ENCODE results near the gene NHS.
A peak's percentile ranks its signal among the peaks of the same experiment; 100 is the strongest.

Gene NHS

GRCh38 chrX:17380221-17380620 is 5.2 kb downstream of the NHS start:
- peaks cover 13% of the 10 kb centered on the region for H3K9me3 Mint-ChIP-seq
- no peak overlapping the region for H3K4me3 Mint-ChIP-seq
- H3K4me1 Mint-ChIP-seq: peaks cover 6% of the 10 kb centered on the region
- H3K27me3 Mint-ChIP-seq: peaks cover 23% of the 10 kb centered on the region
- H3K27ac Mint-ChIP-seq: no peak overlapping the region
- H3K36me3 Mint-ChIP-seq: no peaks in the 10 kb centered on the region

GRCh38 chrX:17390419-17390850 is 15.4 kb downstream of the NHS start:
- H3K27ac Mint-ChIP-seq: no peak overlapping the region
- no peaks in the 10 kb centered on the region for H3K27me3 Mint-ChIP-seq
- no peaks in the 10 kb centered on the region for H3K36me3 Mint-ChIP-seq
- no peaks in the 10 kb centered on the region for H3K4me1 Mint-ChIP-seq
- no peak overlapping the region for H3K4me3 Mint-ChIP-seq
- H3K9me3 Mint-ChIP-seq: no peaks in the 10 kb centered on the region

- peaks cover 4% of the 10 kb centered on the region for H3K27me3 Mint-ChIP-seq
- no peaks in the 10 kb centered on the region for H3K36me3 Mint-ChIP-seq
- no peaks in the 10 kb centered on the region for H3K4me1 Mint-ChIP-seq
- H3K27ac Mint-ChIP-seq: no peak overlapping the region
- no peaks in the 10 kb centered on the region for H3K9me3 Mint-ChIP-seq
- H3K4me3 Mint-ChIP-seq: no peak overlapping the region
These were observed 20.2 kb downstream of the NHS start for GRCh38 chrX:17395154-17395553.

GRCh38 chrX:17397074-17397473 is 22.1 kb downstream of the NHS start:
- Mint-ChIP-seq H3K27ac (no peak overlapping the region), H3K36me3 (no peaks in the 10 kb centered on the region), H3K27me3 (peaks cover 4% of the 10 kb centered on the region), H3K4me1 (no peaks in the 10 kb centered on the region), H3K9me3 (no peaks in the 10 kb centered on the region), H3K4me3 (no peak overlapping the region)

GRCh38 chrX:17403189-17403691 is 28.2 kb downstream of the NHS start:
- H3K36me3 Mint-ChIP-seq: no peaks in the 10 kb centered on the region
- no peaks in the 10 kb centered on the region for H3K4me1 Mint-ChIP-seq
- H3K4me3 Mint-ChIP-seq: no peak overlapping the region
- H3K9me3 Mint-ChIP-seq: no peaks in the 10 kb centered on the region
- H3K27me3 Mint-ChIP-seq: peaks cover 4% of the 10 kb centered on the region
- H3K27ac Mint-ChIP-seq: no peak overlapping the region

- Mint-ChIP-seq H3K9me3 (no peaks in the 10 kb centered on the region), H3K4me1 (no peaks in the 10 kb centered on the region), H3K4me3 (no peak overlapping the region), H3K36me3 (no peaks in the 10 kb centered on the region), H3K27ac (no peak overlapping the region), H3K27me3 (peaks cover 4% of the 10 kb centered on the region)
These were observed 29.0 kb downstream of the NHS start for GRCh38 chrX:17403972-17404371.

GRCh38 chrX:17405225-17405969 is 30.4 kb downstream of the NHS start:
- H3K4me3 Mint-ChIP-seq: no peak overlapping the region
- no peaks in the 10 kb centered on the region for H3K9me3 Mint-ChIP-seq
- no peak overlapping the region for H3K27ac Mint-ChIP-seq
- H3K27me3 Mint-ChIP-seq: no peaks in the 10 kb centered on the region
- no peaks in the 10 kb centered on the region for H3K4me1 Mint-ChIP-seq
- H3K36me3 Mint-ChIP-seq: no peaks in the 10 kb centered on the region

- Mint-ChIP-seq H3K4me3 (no peak overlapping the region), H3K36me3 (no peaks in the 10 kb centered on the region), H3K4me1 (peaks cover 5% of the 10 kb centered on the region), H3K27me3 (no peaks in the 10 kb centered on the region), H3K27ac (no peak overlapping the region), H3K9me3 (no peaks in the 10 kb centered on the region)
These were observed 34.7 kb downstream of the NHS start for GRCh38 chrX:17409566-17410290.

- Mint-ChIP-seq H3K27me3 (no peaks in the 10 kb centered on the region), H3K4me1 (peaks cover 5% of the 10 kb centered on the region), H3K27ac (no peak overlapping the region), H3K36me3 (no peaks in the 10 kb centered on the region), H3K4me3 (no peak overlapping the region), H3K9me3 (no peaks in the 10 kb centered on the region)
These were observed 35.7 kb downstream of the NHS start for GRCh38 chrX:17410651-17411050.

- Mint-ChIP-seq H3K4me1 (peaks cover 5% of the 10 kb centered on the region), H3K4me3 (no peak overlapping the region), H3K27ac (no peak overlapping the region), H3K27me3 (peaks cover 2% of the 10 kb centered on the region), H3K9me3 (no peaks in the 10 kb centered on the region), H3K36me3 (no peaks in the 10 kb centered on the region)
These were observed 36.2 kb downstream of the NHS start for GRCh38 chrX:17411205-17411604.

GRCh38 chrX:17412692-17413091 is 37.7 kb downstream of the NHS start:
- Mint-ChIP-seq H3K4me3 (no peak overlapping the region), H3K9me3 (no peaks in the 10 kb centered on the region), H3K4me1 (peaks cover 5% of the 10 kb centered on the region), H3K36me3 (no peaks in the 10 kb centered on the region), H3K27ac (no peak overlapping the region), H3K27me3 (peaks cover 4% of the 10 kb centered on the region)

- H3K4me3 Mint-ChIP-seq: peak overlapping the region; percentile 39
- no peak overlapping the region for H3K27ac Mint-ChIP-seq
- H3K4me1 Mint-ChIP-seq: peaks cover 5% of the 10 kb centered on the region
- H3K36me3 Mint-ChIP-seq: no peaks in the 10 kb centered on the region
- peaks cover 4% of the 10 kb centered on the region for H3K27me3 Mint-ChIP-seq
- no peaks in the 10 kb centered on the region for H3K9me3 Mint-ChIP-seq
These were observed 38.2 kb downstream of the NHS start for GRCh38 chrX:17413228-17413627.

GRCh38 chrX:17414027-17414658 is 39.1 kb downstream of the NHS start:
- H3K36me3 Mint-ChIP-seq: no peaks in the 10 kb centered on the region
- H3K4me3 Mint-ChIP-seq: no peak overlapping the region
- H3K9me3 Mint-ChIP-seq: no peaks in the 10 kb centered on the region
- H3K27me3 Mint-ChIP-seq: peaks cover 4% of the 10 kb centered on the region
- no peak overlapping the region for H3K27ac Mint-ChIP-seq
- peaks cover 5% of the 10 kb centered on the region for H3K4me1 Mint-ChIP-seq

GRCh38 chrX:17414839-17415238 is 39.8 kb downstream of the NHS start:
- H3K27ac Mint-ChIP-seq: no peak overlapping the region
- H3K9me3 Mint-ChIP-seq: no peaks in the 10 kb centered on the region
- H3K27me3 Mint-ChIP-seq: peaks cover 4% of the 10 kb centered on the region
- no peaks in the 10 kb centered on the region for H3K36me3 Mint-ChIP-seq
- no peak overlapping the region for H3K4me3 Mint-ChIP-seq
- peaks cover 5% of the 10 kb centered on the region for H3K4me1 Mint-ChIP-seq

GRCh38 chrX:17415242-17415810 is 40.3 kb downstream of the NHS start:
- H3K9me3 Mint-ChIP-seq: no peaks in the 10 kb centered on the region
- no peak overlapping the region for H3K27ac Mint-ChIP-seq
- H3K4me3 Mint-ChIP-seq: no peak overlapping the region
- peaks cover 5% of the 10 kb centered on the region for H3K4me1 Mint-ChIP-seq
- peaks cover 4% of the 10 kb centered on the region for H3K27me3 Mint-ChIP-seq
- no peaks in the 10 kb centered on the region for H3K36me3 Mint-ChIP-seq

GRCh38 chrX:17417372-17417771 is 42.4 kb downstream of the NHS start:
- Mint-ChIP-seq H3K4me3 (no peak overlapping the region), H3K27me3 (peaks cover 4% of the 10 kb centered on the region), H3K27ac (no peak overlapping the region), H3K9me3 (no peaks in the 10 kb centered on the region), H3K36me3 (no peaks in the 10 kb centered on the region), H3K4me1 (peaks cover 5% of the 10 kb centered on the region)
